Mesenchymal stem cell (in vitro differentiated cells and primary cell): ENCODE data around the gene ABCG1.

Source experiments
- DNase-seq: peaks from one replicate; pipeline ENCODE4 v3.0.0-alpha.2; 2013
- H2AFZ ChIP-seq: one replicate; pipeline ENCODE4 v1.6.1; 2013; ENCODE audit warnings: low read depth, mild to moderate bottlenecking, control low read depth, inconsistent platforms, low read length, moderate library complexity
- H2AK5ac ChIP-seq: 2 replicates; pipeline ENCODE4 v1.6.1; 2013; ENCODE audit warnings: low read length, moderate library complexity, mild to moderate bottlenecking, inconsistent platforms; ENCODE audit not compliant: severe bottlenecking
- H2BK120ac ChIP-seq: one replicate; pipeline ENCODE4 v1.6.1; 2013; ENCODE audit warnings: low read depth, mild to moderate bottlenecking, inconsistent platforms, low read length, moderate library complexity
- H2BK12ac ChIP-seq, 2 experiments: one replicate each; pipeline ENCODE4 v1.6.1; 2013; ENCODE audit warnings: inconsistent platforms in 2 of 2, low read length in 2 of 2, mild to moderate bottlenecking in 2 of 2, moderate library complexity in 2 of 2, control low read depth in 1 of 2
- H2BK15ac ChIP-seq: one replicate; pipeline ENCODE4 v1.6.1; 2013; ENCODE audit warnings: mild to moderate bottlenecking, low read depth, inconsistent platforms; ENCODE audit not compliant: poor library complexity, severe bottlenecking
- H2BK5ac ChIP-seq: 2 replicates; pipeline ENCODE4 v1.6.1; 2013; ENCODE audit warnings: low read depth, mild to moderate bottlenecking, low read length, control low read depth, inconsistent platforms; ENCODE audit not compliant: poor library complexity, severe bottlenecking
- H3K14ac ChIP-seq, 2 experiments: one replicate each; pipeline ENCODE4 v1.6.1; 2013; ENCODE audit warnings: inconsistent platforms in 2 of 2, low read length in 2 of 2, control low read depth in 1 of 2, mild to moderate bottlenecking in 1 of 2, moderate library complexity in 1 of 2
- H3K18ac ChIP-seq, 2 experiments: one replicate each; pipeline ENCODE4 v1.6.1; 2013; ENCODE audit warnings: inconsistent platforms in 2 of 2, low read length in 2 of 2, control low read depth in 1 of 2, low read depth in 1 of 2, mild to moderate bottlenecking in 1 of 2
- H3K23ac ChIP-seq, 2 experiments: one replicate each; pipeline ENCODE4 v1.6.1; 2013; ENCODE audit warnings: inconsistent platforms in 2 of 2, low read length in 2 of 2, mild to moderate bottlenecking in 2 of 2, moderate library complexity in 2 of 2, control low read depth in 1 of 2
- H3K27ac ChIP-seq: 2 replicates; pipeline ENCODE4 v1.5.1; 2013; ENCODE audit warnings: mild to moderate bottlenecking, moderate library complexity, low read length, control low read depth, inconsistent platforms; ENCODE audit not compliant: poor library complexity, severe bottlenecking
- H3K27me3 ChIP-seq, 2 experiments: 2 replicates each; pipeline versions ENCODE4 v1.6.1 to v1.7.0; 2013; ENCODE audit warnings: low read length in 2 of 2, mild to moderate bottlenecking in 2 of 2, moderate library complexity in 2 of 2, control low read depth in 1 of 2, inconsistent platforms in 1 of 2; ENCODE audit not compliant: control insufficient read depth in 1 of 2, insufficient read depth in 1 of 2
- H3K36me3 ChIP-seq, 2 experiments: 2 replicates each; pipeline versions ENCODE4 v1.6.1 to v1.7.0; 2013; ENCODE audit warnings: low read length in 2 of 2, control low read depth in 1 of 2, inconsistent platforms in 1 of 2, low read depth in 1 of 2, mild to moderate bottlenecking in 1 of 2; ENCODE audit not compliant: insufficient read depth in 2 of 2, control insufficient read depth in 1 of 2
- H3K4ac ChIP-seq, 2 experiments: one replicate each; pipeline ENCODE4 v1.6.1; 2013; ENCODE audit warnings: inconsistent platforms in 2 of 2, low read length in 2 of 2, mild to moderate bottlenecking in 2 of 2, moderate library complexity in 2 of 2, control low read depth in 1 of 2, low read depth in 1 of 2
- H3K4me1 ChIP-seq: 2 replicates; pipeline ENCODE4 v1.6.1; 2013; ENCODE audit warnings: low read depth, low read length, control low read depth; ENCODE audit not compliant: control insufficient read depth, insufficient read depth
- H3K4me2 ChIP-seq: 2 replicates; pipeline ENCODE4 v1.6.1; 2013; ENCODE audit warnings: low read length, mild to moderate bottlenecking, inconsistent platforms; ENCODE audit not compliant: poor library complexity, severe bottlenecking
- H3K4me3 ChIP-seq, 2 experiments: 2 replicates each; pipeline versions ENCODE4 v1.5.1 to v1.7.0; 2013; ENCODE audit warnings: low read length in 2 of 2, mild to moderate bottlenecking in 2 of 2, control low read depth in 1 of 2, low read depth in 1 of 2; ENCODE audit not compliant: insufficient read depth in 1 of 2
- H3K79me1 ChIP-seq: replicated peaks from 2 replicates; pipeline ENCODE4 v1.6.1; 2013; ENCODE audit warnings: mild to moderate bottlenecking, control low read depth, low read length, inconsistent platforms; ENCODE audit not compliant: poor library complexity, severe bottlenecking
- H3K9ac ChIP-seq: 2 replicates; pipeline ENCODE4 v1.7.0; 2013; ENCODE audit warnings: mild to moderate bottlenecking, low read length, moderate library complexity
- H3K9me3 ChIP-seq: 2 replicates; pipeline ENCODE4 v1.7.0; 2013; ENCODE audit warnings: mild to moderate bottlenecking, low read length; ENCODE audit not compliant: control insufficient read depth
- H4K8ac ChIP-seq: one replicate; pipeline ENCODE4 v1.6.1; 2013; ENCODE audit warnings: inconsistent platforms, mild to moderate bottlenecking, low read length, moderate library complexity
- H4K91ac ChIP-seq: one replicate; pipeline ENCODE4 v1.6.1; 2013; ENCODE audit warnings: mild to moderate bottlenecking, low read length, inconsistent platforms
- WGBS: methylation state at CpG from one replicate; pipeline ENCODE4 v1.1.7; 2013; ENCODE audit warnings: mixed read lengths; 5-methylcytosine and 5-hydroxymethylcytosine counted together

The ABCG1 gene

DNA sequence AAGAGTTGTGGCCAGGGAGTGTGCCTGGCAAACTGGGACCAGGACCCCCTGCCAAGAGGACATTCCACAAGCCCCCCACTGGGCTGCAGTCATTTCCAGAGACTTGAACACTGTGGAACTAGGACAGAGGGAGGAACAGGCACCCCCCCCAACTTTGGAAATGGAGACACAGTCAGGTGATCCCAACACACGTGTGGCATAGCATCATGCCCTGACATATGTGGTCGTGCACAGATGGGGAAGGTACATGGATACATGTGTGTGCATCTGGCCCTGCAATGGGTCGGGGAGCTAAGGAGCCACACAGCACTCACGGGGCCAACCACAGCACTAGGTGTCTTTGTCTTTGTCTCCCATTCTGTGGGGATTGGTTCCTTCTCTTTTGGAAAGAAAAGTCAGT is 102.9 kb downstream of the ABCG1 start:
- DNase-seq: no peak
- Histone ChIP-seq H4K91ac (peak overlapping the region; percentile 58), H3K9me3 (no peaks in the 10 kb centered on the region), H3K27ac (no peak overlapping the region), H2AK5ac (peak overlapping the region; percentile 33), H4K8ac (no peak overlapping the region), H3K36me3 (peaks cover 0 to 2% of the 10 kb centered on the region in 2 experiments), H3K4ac (no peak overlapping the region), H2BK15ac (no peak overlapping the region), H3K79me1 (no peaks in the 10 kb centered on the region), H2BK120ac (no peak overlapping the region), H3K14ac (no peak overlapping the region), H3K23ac (no peak overlapping the region), H2BK12ac (no peak overlapping the region), H3K4me1 (peaks cover 27% of the 10 kb centered on the region), H2BK5ac (no peak overlapping the region), H2AFZ (no peak overlapping the region), H3K18ac (no peak overlapping the region), H3K4me2 (no peak overlapping the region), H3K27me3 (peaks cover 0 to 48% of the 10 kb centered on the region in 2 experiments), H3K4me3 (no peak overlapping the region), H3K9ac (no peak overlapping the region)
- 63% methylated on average over 4 of the region's 4 CpGs for WGBS

DNA sequence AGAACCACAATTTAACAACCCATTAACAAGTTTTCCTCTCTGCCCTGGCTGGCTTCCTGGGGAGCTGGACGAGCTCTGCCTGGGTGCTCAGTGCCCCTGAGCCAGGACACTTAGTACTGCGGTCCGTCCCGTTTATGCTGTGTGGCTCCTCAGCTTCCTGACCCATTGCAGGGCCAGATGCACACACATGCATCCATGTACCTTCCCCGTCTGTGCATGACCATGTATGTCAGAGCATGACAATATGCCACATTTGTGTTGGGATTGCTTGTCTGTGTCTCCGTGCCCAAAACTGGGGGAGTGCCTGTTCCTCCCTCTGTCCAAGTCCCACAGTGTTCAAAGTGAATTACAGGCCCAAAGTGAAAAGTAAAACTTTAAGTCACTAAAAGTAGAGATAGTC is 106.0 kb downstream of the ABCG1 start:
- Histone ChIP-seq H3K4me1 (peaks cover 9% of the 10 kb centered on the region), H3K4me2 (no peak overlapping the region), H3K4me3 (no peak overlapping the region), H2BK5ac (no peak overlapping the region), H4K8ac (no peak overlapping the region), H4K91ac (no peak overlapping the region), H2BK120ac (no peak overlapping the region), H3K36me3 (no peaks in the 10 kb centered on the region), H2BK12ac (no peak overlapping the region), H3K9me3 (no peaks in the 10 kb centered on the region), H3K14ac (no peak overlapping the region), H3K9ac (no peak overlapping the region), H3K23ac (no peak overlapping the region), H2AK5ac (no peak overlapping the region), H2AFZ (no peak overlapping the region), H3K18ac (no peak overlapping the region), H2BK15ac (no peak overlapping the region), H3K79me1 (no peaks in the 10 kb centered on the region), H3K4ac (no peak overlapping the region), H3K27ac (no peak overlapping the region), H3K27me3 (peaks cover 0 to 51% of the 10 kb centered on the region in 2 experiments)
- 65% methylated on average over 6 of the region's 6 CpGs for WGBS
- DNase-seq: no peak

DNA sequence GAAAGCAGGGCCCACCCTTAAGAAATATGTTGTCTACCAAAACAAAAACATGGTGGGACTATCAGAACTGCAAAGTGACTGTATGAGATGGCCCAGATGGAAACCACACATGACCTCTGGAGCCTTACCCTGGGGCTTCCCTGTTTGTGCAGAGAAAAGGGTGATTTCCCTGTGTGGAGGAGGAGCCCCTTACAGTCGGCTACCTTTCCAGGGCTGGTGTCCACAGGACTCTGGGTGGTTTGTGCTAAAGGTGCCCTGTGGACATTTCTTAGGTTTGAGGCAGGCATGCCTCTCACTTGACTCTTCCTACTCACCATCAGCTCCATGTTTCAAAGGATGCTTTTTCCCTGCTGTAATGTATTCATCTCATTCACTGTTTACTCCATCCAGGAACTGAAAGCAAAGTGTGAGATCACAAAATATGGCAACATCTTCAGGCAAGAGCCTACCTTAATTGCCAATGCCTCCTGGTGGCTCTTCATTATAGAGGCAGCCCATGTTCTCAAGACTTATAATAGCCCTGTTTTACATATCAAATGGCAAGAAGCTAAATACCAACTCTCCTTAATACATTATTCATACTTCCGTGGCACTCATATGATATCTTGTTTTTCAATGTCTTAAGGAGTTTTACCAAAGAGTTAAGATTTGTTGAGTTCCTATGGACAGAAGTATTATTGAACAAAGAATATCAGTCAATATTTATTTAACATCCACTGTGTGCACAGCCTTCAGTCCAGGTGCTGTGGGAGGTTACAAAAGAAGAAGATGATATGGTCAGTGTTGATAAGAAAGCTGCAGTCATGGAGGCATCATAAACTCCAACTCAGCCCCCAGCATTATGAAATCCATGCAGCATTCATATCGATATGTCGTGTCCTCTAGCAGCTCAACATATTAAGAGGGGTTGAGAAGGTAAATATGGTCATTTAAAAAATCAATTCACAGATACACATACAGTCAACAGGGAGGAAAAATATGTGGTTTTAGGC is 111.7 kb downstream of the ABCG1 start:
- Histone ChIP-seq H3K4me2 (no peak overlapping the region), H4K91ac (no peak overlapping the region), H3K4me1 (no peaks in the 10 kb centered on the region)

DNA sequence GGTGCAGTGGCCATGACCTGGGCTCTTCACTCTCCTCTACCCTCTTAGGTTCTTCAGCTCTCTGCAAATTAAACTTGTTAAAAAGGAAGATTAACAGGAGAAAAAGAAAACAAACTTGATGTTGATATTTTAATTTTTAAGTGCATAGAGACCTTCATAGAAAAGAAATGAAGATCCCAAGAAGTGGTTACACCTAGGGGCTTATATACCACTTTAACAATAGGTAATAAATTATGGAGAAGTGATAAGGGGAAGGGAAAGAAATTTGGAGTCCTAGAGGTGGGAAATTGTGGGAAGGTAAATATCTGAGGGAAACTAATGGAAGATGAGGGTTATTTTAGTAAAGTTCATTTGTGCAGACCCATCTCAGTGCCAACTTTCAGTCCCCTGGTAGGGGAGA is 112.7 kb downstream of the ABCG1 start:
- H3K9me3 ChIP-seq: no peaks in the 10 kb centered on the region
- H3K27ac ChIP-seq: no peak overlapping the region
- H3K23ac ChIP-seq: no peak overlapping the region
- H3K36me3 ChIP-seq: no peaks in the 10 kb centered on the region
- no peak overlapping the region for H3K18ac ChIP-seq
- no peak overlapping the region for H3K4me2 ChIP-seq
- no peaks in the 10 kb centered on the region for H3K79me1 ChIP-seq
- peaks cover 2% of the 10 kb centered on the region for H3K4me1 ChIP-seq
- H2AK5ac ChIP-seq: no peak overlapping the region
- DNase-seq: no peak
- H3K9ac ChIP-seq: no peak overlapping the region
- no peak overlapping the region for H3K14ac ChIP-seq
- H3K4me3 ChIP-seq: no peak overlapping the region
- no peak overlapping the region for H3K4ac ChIP-seq
- H4K8ac ChIP-seq: no peak overlapping the region
- peaks cover 6 to 70% of the 10 kb centered on the region in 2 experiments for H3K27me3 ChIP-seq
- no peak overlapping the region for H4K91ac ChIP-seq
- H2AFZ ChIP-seq: no peak overlapping the region
- H2BK120ac ChIP-seq: no peak overlapping the region
- no peak overlapping the region for H2BK15ac ChIP-seq
- no peak overlapping the region for H2BK5ac ChIP-seq
- H2BK12ac ChIP-seq: no peak overlapping the region

More for the DNA sequence above, 111.7 kb downstream of the ABCG1 start:
- no peaks in the 10 kb centered on the region for H3K9me3 ChIP-seq
- H2BK12ac ChIP-seq: no peak overlapping the region
- no peak overlapping the region for H2BK120ac ChIP-seq
- no peaks in the 10 kb centered on the region for H3K79me1 ChIP-seq
- no peak overlapping the region for H3K4me3 ChIP-seq
- no peak for DNase-seq
- H4K8ac ChIP-seq: no peak overlapping the region
- no peak overlapping the region for H2AFZ ChIP-seq
- H2BK5ac ChIP-seq: no peak overlapping the region
- H3K18ac ChIP-seq: no peak overlapping the region
- no peak overlapping the region for H2AK5ac ChIP-seq
- H3K23ac ChIP-seq: no peak overlapping the region
- no peak overlapping the region for H3K4ac ChIP-seq
- peaks cover 6 to 61% of the 10 kb centered on the region in 2 experiments for H3K27me3 ChIP-seq
- WGBS: 100% methylated on average over 1 of the region's 4 CpGs
- no peak overlapping the region for H3K14ac ChIP-seq
- H2BK15ac ChIP-seq: no peak overlapping the region
- H3K9ac ChIP-seq: no peak overlapping the region
- no peak overlapping the region for H3K27ac ChIP-seq
- H3K36me3 ChIP-seq: no peaks in the 10 kb centered on the region
